GM18867 (cell line): ENCODE measurements around the gene CYP4A22.
"Not testable (repeated sequence)": the region's sequence is repeated elsewhere in the genome, so short reads cannot be mapped to it uniquely, and the experiment has no call there.

Experiments
- ATAC-seq: cut with Tn5 transposase; IDR thresholded peaks from one replicate; pipeline ENCODE4 v1.9.1; 2021; ENCODE audit warnings: mild to moderate bottlenecking, moderate library complexity; ENCODE audit not compliant: unreplicated experiment

Gene CYP4A22

DNA sequence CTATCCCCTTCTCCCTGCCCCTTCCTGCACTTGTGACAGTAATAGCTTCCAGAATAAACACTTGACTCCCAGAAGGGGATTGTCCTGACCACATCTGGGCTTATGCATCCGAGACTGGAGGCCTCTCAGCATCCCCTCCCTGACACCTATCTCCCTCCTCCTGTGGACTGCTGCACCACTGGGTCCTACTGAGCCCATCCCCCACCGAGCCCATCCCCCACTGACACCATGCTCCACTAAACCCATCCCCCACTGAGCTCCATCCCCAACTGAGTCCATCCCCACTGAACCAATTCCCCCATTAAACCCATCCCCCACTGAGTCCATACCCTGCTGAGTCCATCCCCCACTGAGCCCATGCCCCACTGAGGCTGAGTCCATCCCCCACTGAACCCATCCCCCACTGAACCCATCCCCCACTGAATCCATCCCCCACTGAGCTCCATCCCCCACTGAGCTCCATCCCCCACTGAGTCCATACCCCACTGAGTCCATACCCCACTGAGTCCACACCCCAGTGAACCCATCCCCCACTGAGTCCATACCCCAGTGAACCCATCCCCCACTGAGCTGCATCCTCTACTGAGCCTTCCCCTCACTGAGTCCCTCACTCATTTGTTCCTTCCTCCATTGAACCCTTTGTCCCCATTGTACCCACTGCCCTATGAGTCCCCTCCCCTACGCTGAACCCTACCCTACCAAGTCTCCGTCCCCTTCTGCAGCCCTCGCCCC is 47.0 kb downstream of the CYP4A22 start:
- no peak for ATAC-seq

- no peak for ATAC-seq
Observed at GRCh38 chr1:47184822-47185677, 47.8 kb downstream of the CYP4A22 start.

DNA sequence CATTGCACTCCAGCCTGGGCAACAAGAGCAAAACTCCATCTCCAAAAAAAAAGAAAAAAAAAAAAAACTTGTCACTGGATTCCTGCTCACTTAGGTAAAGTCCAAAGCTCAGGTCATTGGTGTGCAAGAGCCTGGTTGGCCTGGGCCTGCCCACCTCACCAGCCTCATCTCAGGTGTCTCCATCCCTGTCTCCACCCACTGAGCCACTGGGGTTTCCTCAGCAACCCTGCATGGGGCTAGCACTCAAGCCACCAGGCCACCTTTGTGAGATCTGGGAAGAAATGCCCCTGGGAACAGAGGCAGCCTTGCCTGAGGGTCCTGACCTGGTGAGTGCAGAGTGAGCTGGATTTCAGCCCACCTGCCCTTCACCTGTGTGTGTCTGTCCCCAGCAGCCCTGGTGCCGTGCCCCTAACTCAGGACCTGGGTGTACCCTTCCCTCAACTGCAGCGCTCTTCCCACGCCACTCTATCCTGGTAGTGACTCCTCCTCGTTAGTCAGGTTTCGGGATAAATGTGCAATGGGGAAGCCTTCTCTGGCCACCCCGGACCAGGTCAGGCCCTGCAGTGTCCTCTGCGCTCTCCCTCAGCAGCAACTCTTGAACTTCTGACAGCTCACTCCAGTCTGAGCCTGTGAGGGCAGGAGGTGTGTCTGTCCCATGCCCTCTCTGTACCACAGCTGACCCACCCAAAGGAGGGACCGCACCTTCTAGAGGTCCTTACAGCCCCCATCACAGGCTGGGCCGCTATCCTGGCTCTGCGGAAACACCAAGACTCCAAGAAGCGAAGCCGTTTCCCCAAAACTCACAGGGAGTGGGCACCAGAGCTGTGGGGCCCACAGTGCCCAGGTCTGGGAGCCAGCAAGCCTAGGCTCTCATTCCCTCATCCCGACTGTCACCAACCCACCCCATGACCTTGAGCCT is 49.3 kb downstream of the CYP4A22 start:
- no peak for ATAC-seq

DNA sequence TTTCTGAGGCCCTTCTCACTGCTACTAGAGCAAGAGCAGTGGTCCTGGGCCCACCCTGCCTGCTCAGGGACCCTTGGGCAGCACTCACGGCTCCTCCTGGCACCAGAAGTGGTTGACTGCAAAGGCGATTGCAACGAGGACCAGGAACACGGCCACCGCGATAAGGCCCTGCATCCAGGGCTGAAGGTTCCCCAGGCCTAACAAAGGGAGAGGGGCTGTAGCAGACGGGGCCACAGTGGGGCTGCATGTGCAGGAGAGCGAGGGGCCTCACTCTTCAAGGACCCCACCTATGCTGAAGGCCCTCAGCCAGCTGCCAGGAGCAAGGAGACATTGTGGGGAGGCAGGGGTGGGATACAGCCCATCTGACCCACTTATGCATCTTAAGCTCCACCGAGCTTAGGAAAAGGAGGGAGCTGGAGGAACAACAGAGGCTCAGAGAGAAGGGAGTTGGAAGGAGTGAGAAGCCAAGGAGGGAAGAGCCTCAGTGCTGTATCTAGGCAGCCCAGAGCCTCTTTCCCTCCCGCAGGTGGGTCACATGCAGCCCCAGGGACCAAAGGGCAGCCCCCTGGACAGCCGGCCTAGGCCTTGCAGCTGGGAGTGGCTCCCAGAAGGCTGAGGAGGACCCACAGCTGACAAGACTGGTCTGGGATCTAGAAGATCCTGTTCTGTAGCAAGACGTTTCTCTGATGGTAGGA is 50.1 kb downstream of the CYP4A22 start:
- no peak for ATAC-seq

DNA sequence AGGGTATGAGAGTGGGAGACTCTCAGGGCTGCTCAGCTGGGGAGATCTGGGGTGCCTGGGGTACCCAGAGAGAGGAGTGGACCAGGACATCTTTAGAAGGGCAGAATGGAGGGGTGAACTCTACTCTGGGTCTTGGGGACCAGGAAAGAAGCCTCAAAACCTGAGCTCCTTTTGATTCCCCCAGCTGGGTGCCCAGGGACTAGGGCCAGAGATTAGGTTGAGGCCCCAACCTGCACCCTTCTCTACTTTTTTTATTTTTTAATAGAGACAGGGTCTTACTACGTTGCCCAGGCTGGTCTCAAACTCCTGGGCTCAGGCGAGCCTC is 50.6 kb downstream of the CYP4A22 start:
- ATAC-seq = no peak

- no peak for ATAC-seq
Observed at GRCh38 chr1:47188791-47189785, 51.8 kb downstream of the CYP4A22 start.

DNA sequence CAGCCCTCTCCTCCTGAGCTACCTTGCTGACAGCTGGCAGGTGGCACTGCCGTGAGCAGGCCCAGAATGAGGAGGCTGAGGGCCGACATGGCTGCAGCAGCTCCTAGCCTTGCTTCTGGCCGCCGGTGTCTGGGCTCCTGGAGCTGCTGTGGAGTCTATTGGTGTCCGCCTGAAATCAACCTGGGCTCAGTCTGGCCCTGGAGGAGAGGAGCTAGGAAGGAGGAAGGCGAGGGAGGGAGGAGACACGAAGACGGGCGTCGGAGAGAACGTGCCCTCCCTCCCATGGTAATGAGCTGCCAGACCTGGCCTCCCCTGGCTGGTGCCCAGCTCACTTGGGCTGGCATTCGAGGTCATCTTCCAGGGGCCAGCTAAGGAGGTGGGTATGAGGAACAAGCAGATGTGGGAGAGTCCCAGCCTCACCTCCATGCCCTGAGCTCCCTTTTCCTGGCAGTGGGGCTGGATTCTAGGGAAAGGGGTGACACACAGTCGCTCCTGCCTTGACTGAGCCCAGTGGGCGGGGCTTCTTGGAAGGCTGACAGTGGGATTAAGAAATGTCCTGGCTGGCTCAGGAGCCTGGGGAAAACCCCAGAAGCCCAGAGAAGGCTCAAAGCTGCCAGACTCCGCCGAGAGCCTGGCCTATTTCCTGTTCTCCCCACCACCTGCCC is 52.7 kb downstream of the CYP4A22 start, which contains the start of gene PDZK1IP1:
PDZK1IP1 (minus strand) TSS at position 193 of the 665 bp plus-strand sequence; CDS start at position 89, 104 bp downstream.
- ATAC-seq = no peak

DNA sequence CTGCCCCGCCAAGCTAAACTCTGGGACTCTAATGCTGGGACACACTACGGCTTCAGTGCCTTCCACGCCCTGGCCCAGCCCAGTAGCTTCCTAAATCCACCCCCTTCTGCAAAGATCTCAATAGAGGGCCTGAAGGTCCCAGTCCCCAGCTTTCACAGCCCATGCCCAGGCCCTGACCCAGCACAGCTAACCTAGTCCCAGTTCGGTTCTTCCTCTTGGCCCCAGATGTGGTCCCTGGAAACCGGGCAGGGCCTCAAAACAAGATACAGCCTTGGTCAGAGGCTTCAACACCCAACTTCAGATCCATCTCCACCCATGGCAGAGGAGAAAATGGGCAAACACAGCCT is 53.2 kb downstream of the CYP4A22 start:
- no peak for ATAC-seq

GRCh38 chr1:47190857-47191256 is 53.6 kb downstream of the CYP4A22 start:
- no peak for ATAC-seq

GRCh38 chr1:47191940-47192457 is 54.8 kb downstream of the CYP4A22 start:
- ATAC-seq = no peak

DNA sequence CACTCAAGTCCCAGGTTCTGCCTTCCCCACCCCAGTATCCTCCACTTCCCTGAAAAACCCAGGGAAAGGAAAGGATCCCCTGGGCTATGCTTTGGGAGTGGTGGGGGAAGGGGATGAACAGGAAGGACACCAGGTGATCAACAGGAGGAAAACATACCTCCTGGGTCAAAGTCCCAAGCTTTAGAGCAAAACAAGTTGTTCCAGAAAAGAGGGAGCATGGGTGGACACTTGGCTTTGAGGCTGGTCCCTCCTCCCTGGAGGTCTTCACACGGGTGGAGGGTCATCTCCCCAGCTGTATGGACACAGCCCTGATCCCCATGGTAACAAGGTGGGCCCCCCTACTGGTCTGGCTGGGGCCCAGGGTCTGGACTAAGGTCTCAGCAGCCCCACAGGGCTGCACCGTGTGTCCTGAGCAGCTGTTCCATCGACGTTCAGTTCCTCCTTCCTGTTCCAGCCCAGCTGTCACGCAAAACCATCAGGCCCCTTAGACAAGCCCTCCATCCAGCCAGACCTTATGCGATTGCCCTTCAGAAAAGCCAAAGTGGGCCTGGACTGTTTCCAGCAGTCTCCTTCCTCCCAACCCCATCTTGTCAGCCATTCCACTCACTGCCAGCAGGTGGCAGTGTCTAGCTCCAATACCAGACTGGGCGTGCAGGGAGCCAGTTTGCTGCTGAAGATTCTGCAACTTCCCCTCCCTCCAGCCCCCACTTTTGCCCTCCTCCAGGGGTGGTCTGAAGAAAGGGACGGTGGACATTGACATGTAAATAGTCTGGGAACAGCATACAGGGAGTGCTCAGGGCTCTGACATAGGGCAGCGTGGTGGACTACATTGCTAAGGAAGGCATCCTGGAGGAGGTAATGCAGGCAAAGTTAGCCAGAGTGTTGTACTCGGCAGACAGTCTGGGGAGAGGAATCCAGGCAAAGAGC is 55.5 kb downstream of the CYP4A22 start:
- peak; percentile 77 for ATAC-seq

- not testable (repeated sequence) for ATAC-seq
Observed at GRCh38 chr1:47193496-47193895, 56.3 kb downstream of the CYP4A22 start.

GRCh38 chr1:47194311-47194710 is 57.1 kb downstream of the CYP4A22 start:
- ATAC-seq = no peak

DNA sequence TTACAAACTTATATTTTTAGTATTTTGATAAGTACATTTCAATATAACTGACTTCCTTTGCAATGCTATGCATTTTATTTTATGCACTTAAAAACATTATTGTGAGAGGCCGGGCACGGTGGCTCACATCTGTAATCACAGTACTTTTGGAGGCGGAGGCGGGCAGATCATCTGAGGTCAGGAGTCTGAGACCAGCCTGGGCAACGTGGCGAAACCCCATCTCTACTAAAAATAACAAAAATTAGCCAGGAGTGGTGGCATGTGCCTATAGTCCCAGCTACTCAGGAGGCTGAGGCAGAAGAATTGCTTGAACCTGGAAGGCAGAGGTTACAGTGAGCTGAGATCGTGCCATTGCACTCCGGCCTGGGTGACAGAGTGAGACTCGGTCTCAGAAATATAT is 58.7 kb downstream of the CYP4A22 start:
- ATAC-seq = not testable (repeated sequence)

GRCh38 chr1:47196622-47197021 is 59.4 kb downstream of the CYP4A22 start:
- ATAC-seq = no peak

DNA sequence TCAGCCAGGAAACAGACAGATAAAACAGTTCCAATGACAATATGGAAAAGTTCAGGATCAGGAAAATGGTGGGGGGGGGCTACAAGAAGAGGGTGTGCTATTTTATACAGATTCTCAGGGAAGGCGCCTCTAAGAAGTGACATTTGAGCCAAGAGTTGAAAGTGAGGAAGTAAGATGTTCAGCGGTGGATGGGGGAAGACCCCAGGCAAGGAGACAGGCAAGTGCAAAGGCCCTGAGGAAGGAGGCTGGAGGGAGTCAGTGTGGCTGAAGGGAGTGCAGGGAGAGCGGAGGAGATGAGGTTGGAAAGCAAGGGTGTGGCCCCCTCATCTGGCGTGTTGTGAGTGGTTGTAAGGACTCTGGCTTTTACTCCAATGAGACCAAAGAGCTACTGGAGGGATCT is 61.0 kb downstream of the CYP4A22 start:
- ATAC-seq = no peak
